ENCODE measurements around the gene SIMC1.
"Not testable (repeated sequence)": the region's sequence is repeated elsewhere in the genome, so short reads cannot be mapped to it uniquely, and the experiment has no call there.

Gene SIMC1

DNA sequence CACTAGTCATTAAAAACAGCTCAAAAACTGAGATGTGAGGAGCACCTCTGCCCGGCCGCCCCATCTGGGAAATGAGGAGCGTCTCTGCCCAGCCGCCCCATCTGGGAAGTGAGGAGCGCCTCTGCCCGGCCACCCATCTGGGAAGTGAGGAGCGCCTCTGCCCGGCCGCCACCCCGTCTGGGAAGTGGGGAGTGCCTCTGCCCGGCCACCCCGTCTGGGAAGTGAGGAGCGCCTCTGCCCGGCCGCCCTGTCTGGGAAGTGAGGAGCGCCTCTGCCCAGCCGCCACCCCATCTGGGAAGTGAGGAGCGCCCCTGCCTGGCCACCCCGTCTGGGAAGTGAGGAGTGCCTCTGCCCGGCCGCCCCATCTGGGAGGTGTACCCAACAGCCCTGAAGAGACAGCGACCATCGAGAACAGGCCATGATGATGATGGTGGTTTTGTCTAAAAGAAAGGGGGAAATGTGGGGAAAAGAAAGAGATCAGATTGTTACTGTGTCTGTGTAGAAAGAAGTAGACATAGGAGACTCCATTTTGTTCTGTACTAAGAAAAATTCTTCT is 23.7 kb upstream of the SIMC1 start:
- not testable (repeated sequence) for DNase-seq (ENCODE audit: extremely low read depth in 1 of 2, low read depth in 1 of 2)

DNA sequence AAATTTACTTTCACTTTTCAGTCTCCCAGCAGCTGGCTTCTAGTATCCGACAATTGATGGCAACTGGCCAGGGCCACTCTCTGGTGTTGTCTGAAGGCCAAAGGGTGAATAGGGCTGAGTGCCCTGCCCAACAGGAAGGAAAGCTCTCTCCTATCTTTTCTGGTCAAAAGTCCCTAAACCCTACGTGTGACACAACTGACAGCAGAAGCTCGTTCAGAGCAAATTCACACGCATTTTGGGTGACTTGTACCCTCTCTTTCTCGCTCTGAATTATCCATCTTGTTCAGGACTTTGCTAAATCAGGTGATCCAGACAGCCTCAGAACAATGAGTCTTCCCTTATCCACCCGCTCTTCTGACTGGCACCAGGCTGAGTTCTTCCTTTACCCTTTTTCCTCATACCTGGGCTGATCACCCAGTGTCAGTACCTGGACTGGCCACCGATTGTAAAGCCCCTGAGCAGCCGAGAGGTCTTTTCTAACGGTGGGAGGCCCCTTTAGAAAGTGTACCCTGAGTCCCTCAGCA is 21.8 kb upstream of the SIMC1 start:
- DNase-seq (ENCODE audit: extremely low read depth in 1 of 2, low read depth in 1 of 2), result not testable (repeated sequence)

DNA sequence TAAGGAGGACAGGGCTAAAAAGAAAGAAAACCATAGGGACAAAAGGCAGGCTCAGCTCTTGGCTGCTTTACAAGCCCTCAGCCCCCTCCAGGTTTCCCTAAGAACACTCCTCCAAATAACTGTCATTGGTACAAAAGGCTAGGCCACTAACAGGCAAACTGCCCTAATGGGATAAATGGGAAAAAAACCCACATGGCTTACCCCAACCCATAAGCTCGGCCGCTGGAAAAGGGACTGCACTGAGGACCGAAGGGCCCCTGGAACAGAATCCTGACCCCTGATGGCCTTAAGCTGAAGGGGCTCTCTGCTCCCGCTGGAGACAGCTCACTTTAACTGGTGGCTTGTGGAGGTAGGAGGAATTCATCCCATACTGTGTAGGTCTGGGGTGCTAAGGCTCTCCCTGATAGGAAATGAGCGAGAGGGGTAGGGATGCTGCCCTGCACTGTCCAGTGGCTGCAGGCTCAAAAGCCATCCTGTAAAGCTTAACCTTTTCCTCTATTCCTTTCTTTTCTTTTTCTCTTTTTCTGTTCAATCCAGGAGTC is 21.0 kb upstream of the SIMC1 start:
- not testable (repeated sequence) for DNase-seq (ENCODE audit: extremely low read depth in 1 of 2, low read depth in 1 of 2)

DNA sequence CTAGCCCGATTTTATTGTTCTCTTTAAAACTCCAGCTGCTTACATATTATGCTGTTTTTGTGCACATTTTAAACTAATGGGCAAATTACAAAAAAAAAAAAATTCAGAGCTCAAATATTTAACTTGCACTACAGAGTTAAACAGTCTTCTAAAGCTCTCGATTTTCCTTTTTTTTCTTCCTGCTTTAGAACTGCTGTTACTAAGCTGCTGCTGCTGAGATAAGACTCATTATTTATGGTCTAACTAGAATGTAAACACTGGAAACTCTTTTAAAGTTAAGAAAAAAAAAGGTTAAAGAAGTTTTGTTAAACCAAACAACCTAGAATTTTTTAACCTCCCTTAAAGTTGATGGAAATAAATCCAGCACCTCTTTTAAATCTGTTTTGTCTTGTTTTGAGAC is 20.5 kb upstream of the SIMC1 start:
- DNase-seq (ENCODE audit: extremely low read depth in 1 of 2, low read depth in 1 of 2), result not testable (repeated sequence)

DNA sequence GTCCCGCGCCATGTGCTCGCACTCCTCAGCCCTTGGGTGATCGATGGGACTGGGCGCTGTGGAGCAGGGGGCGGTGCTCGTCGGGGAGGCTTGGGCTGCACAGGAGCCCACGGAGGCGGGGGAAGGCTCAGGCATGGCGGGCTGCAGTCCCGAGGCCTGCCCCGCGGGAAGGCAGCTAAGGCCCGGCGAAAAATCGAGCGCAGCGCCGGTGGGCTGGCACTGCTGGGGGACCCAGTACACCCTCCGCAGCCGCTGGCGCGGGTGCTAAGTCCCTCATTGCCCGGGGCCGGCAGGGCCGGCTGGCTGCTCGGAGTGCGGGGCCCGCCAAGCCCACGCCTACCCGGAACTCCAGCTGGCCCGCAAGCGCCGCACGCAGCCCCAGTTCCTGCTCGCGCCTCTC is 16.2 kb upstream of the SIMC1 start:
- DNase-seq (ENCODE audit: extremely low read depth in 1 of 2, low read depth in 1 of 2), result not testable (repeated sequence)

DNA sequence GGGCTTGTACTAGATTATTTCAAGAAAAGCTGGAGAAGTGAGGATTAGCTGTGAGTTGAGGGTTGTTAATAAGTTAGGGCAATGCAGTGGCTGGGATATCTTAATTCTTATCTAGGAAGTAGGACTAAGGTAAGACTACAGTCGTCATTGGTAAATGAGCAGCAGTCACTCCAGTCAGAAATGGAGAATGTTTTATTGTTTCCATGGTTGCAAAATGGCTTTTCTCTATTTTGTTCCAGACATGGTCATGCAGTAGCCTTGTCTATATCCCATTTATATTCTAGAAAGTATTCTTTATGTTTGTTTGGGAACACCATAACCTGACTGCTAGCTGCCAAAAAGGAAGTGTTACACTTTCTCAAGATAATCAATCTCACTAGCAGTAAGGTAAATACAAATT is 9.9 kb upstream of the SIMC1 start:
- not testable (repeated sequence) for DNase-seq (ENCODE audit: extremely low read depth in 1 of 2, low read depth in 1 of 2)

DNA sequence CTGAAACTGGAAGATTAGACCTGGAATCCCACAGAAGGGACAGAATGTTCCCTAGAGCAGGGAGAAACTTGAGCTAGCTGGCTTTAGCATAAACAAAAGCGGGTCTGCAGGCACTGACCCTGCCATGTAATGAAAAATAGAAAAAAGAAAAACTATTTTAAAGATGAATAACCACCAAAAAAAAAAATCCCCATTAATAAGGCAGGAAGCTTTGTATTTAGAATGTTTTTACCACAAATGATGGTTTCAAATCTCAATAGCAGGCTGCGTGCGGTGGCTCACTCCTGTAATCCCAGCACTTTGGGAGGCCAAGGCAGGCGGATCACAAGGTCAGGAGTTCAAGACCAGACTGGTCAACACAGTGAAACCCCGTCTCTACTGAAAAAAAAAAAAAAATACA is 5.0 kb upstream of the SIMC1 start:
- DNase-seq (ENCODE audit: extremely low read depth in 1 of 2, low read depth in 1 of 2), result not testable (repeated sequence)

DNA sequence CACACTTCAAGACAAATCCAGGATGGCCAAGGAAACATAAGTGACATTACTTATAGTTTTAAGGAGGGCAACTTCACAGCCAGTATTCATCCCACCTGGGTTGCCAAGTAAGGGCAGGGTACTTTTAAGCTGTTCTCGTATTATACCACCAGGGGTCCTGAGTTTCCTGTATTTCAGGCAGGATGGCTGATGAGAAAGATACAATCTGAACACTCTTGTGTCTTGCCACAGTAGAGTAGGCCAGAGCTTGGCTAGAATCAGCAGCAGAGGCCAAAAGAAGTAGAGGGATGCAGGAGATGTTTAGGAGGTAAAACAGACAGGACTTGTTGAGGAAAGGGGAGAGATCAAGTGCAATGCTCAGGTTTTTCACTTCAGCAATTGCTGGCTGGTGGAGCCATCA is 3.1 kb upstream of the SIMC1 start:
- DNase-seq (ENCODE audit: extremely low read depth in 1 of 2, low read depth in 1 of 2), result not testable (repeated sequence)

DNA sequence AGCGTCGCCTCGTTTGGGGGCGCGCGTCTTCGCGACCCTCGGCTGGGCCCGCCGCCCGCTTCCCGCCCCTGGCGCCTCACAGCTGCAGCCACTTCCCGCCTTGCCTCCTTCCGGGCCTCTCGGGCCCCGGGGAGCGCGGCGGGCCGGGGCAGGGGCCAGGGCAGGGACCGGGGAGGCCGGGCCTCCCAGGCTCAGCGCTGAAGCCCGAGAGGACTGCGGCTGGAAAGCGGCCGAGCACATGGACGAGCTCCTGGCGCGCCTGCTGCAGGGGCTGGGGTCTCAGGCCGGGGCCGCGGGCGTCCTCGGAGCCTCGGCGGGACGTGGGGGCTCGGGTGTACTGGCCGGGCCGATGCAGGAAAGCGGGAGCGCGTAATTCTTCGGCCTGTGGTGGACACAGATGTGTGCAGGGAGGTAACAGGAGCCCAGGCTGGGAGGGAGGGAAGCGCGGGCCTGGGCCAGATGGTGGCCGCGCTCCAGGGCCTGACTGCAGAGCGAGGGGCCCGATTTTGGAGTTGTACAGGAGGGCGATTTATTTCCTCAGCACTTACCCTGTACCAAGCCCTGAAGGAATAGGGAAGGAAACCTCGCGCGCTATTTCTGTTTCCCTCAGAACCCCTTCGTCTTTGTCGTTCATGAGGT is 540 bp downstream of the SIMC1 start:
- DNase-seq (ENCODE audit: extremely low read depth in 1 of 2, low read depth in 1 of 2), result not testable (repeated sequence)

DNA sequence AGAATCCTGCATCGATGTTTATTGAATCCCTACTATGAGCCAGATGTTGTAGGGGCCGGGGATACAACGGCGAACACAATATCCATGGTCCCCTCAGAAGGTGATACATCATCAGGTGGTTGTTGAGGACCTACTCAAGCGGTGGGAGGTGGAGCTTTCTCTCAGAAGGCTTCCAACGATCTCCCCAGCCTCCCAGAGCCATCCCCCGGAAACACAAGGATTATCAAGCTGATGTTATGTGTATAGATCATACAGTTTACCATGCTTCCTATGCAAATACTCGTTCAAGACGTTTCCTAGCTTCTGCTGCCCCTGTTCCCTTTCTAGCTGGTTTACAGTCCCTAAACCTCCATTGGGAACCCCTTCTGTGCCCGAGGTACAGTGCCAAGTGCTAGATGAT is 1.1 kb downstream of the SIMC1 start:
- DNase-seq (ENCODE audit: extremely low read depth in 1 of 2, low read depth in 1 of 2), result not testable (repeated sequence)

DNA sequence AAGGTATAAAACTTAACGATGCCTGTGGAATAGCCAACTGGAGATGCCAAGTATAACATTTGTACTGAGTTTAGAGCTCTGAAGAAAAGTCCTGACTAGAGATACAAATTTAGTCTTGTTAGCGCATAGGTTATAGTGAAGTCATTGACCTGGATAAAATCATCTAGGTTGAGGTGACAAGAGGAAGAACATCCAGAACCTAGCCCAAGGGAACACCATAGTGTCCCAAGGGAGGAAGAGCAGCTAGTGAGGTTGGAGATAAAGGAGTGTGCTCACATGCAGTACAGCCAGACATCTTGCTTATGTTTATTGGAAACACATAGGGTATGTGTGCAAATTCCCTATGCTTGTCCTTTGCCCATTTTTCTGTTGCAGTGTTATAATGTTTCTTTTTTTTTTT is 6.1 kb downstream of the SIMC1 start:
- DNase-seq (ENCODE audit: extremely low read depth in 1 of 2, low read depth in 1 of 2), result not testable (repeated sequence)

DNA sequence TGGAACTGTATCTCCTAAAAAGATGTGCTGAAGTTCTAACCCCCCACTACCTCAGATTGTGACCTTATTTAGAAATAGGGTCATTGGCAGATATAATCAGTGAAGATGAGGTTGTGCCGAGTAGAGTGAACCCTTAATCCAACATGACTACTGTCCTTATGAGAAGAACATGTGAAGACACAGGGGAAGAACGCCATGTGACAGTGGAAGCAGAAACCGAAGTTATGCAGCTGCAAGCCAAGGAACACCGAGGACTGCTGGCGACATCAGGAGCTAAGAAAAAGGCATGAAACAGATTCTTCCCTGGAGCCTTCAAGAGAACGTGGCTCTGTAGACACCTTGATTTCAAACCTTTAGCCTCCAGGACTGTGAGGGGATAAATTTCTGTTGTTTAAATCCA is 6.8 kb downstream of the SIMC1 start:
- DNase-seq (ENCODE audit: extremely low read depth in 1 of 2, low read depth in 1 of 2), result not testable (repeated sequence)

DNA sequence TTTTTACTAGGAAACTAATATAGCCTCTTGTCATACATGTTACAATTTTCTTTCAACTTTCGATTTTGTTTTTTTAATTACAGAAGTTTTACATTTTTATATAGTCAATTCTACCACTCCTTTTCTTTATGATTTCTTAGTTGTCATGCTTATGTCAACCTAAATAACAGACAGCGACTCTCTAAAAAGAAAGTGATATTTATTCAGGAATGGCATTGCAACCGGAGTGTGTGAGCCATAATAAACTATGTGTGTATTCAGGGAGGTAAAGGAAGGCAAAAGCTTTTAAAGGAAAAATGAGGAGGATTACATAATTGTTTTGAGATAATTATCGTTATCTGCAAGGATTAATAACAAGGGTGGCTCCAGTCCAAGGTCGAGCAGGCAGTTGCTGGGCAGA is 7.3 kb downstream of the SIMC1 start:
- DNase-seq (ENCODE audit: extremely low read depth in 1 of 2, low read depth in 1 of 2), result not testable (repeated sequence)

DNA sequence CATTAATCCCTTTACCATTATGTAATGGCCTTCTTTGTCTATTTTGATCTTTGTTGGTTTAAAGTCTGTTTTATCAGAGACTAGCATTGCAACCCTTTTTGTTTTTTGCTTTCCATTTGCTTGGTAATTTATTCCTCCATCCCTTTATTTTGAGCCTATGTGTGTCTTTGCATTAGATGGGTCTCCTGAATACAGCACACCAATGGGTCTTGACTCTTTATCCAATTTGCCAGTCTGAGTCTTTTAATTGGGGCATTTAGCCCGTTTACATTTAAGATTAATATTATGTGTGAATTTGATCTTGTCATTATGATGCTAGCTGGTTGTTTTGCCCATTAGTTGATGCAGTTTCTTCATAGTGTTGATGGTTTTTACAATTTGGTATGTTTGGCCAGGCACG is 12.5 kb downstream of the SIMC1 start:
- DNase-seq (ENCODE audit: extremely low read depth in 1 of 2, low read depth in 1 of 2), result not testable (repeated sequence)

DNA sequence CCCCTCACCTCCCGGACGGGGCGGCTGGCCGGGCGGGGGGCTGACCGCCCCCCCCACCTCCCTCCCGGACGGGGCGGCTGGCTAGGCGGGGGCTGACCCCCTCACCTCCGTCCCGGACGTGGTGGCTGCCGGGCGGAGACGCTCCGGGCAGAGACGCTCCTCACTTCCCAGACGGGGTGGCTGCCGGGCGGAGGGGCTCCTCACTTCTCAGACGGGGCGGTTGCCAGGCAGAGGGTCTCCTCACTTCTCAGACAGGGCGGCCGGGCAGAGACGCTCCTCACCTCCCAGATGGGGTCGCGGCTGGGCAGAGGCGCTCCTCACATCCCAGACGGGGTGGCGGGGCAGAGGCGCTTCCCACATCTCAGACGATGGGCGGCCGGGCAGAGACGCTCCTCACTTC is 13.9 kb downstream of the SIMC1 start:
- not testable (repeated sequence) for DNase-seq (ENCODE audit: extremely low read depth in 1 of 2, low read depth in 1 of 2)

DNA sequence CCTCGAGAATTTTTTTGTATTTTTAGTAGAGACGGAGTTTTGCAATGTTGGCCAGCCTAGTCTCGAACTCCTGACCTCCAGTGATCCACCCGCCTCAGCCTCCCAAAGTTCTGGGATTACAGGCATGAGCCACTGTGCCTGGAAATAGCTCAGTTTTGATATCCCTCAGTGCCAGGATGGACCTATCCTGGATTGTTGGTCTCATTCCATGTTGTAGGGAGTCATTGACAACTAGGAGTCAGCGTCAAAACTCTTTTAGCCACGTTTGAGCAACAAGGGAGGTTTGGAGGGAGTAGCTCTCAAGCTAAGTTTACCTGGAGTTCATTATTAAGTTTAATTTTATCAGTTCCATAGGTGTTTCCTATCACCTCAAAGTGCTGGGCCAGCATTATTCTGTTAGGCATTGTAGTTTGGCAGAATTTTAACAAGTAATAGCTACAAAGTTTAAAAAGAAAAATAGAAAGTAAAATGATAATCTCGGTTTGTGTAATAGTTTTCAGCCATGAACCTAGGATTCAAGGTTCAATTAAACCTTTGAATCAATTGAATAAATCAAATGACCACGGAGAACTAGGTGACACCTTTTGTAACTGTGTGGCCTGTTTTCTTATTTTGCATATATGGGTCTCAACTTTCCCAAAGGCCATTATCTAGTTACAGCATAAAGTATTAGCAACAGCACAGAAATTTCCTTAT is 15.3 kb downstream of the SIMC1 start:
- not testable (repeated sequence) for DNase-seq (ENCODE audit: extremely low read depth in 1 of 2, low read depth in 1 of 2)

DNA sequence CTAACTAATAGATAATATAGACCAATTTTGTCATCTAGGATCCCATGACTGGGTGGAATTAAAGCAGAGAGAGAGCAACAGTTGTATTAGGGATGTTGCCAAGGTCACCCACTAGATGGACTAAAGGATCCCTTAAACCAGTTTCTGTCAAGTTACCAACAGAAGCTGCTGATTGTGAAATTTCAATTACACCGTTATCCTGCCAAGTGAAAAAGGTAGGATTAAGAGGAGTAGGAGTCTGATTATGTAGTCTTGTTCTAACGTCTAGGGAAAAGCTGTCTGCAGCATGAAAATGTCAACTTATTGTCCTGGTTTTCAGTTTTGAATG is 15.8 kb downstream of the SIMC1 start:
- DNase-seq (ENCODE audit: extremely low read depth in 1 of 2, low read depth in 1 of 2), result not testable (repeated sequence)

DNA sequence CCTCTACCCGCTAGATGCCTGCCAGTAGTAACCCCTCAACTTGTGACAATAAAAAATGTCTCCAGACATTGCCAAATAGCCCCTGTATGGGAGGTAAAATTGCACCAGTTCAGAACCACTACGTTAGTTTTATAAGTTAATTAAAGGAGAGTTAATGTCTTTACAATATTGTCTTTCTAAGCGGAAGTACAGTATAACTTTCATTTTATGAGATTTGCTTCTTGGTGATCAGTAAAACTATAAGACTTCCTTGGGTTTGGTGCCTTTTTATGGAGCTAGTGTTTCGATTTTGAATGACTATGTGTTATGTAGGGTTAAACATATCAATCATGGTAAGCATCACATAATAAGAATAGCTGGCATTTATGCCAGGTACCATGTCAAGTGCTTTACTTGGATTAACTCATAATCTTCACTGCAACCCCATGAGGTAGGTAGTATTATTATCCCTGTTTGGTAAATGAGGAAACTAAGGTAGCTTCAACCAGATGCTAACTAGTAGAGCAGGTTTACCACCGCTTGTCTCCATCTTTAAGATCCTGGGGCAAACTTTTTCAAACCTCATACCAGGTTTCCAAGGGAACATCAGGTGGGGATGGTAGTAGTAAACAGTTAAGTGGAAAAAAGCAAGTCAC is 19.8 kb downstream of the SIMC1 start:
- not testable (repeated sequence) for DNase-seq (ENCODE audit: extremely low read depth in 1 of 2, low read depth in 1 of 2)

DNA sequence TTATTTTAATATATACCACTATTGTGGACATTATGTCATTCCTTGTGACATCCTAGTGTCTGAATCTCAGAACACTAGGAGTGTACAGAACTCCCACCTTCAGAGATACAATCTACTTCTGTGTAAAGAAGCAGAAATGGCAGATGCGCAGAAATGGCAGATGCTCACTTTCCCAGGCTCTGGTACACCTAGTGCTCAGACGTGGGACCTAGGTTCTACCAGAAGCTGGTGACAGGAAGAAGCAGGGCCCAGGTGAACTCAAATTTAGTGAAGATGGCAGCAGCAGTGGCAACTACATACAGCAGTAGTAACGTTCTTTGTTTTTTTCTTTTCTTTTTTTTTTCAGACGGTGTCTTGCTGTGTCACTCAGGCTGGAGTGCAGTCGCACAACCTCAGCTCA is 22.5 kb downstream of the SIMC1 start:
- DNase-seq (ENCODE audit: extremely low read depth in 1 of 2, low read depth in 1 of 2), result not testable (repeated sequence)

DNA sequence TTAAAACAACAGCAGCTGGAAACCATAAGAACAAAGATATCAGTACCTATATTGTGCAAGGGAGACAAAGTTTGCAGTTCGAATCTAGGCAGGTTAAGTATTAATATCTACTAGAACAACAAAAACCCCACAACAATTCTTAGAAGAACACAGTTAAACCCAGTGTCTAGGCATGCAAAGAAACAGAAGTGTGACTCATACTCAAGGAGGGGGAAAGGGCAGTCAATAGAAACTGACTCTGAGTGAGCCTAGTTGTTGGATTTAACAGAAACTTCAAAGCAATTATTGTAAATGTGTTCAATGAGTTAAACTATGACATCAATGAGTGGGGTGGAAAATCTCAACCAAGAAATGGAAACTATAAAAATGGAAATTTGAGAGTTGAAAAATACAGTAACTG is 28.2 kb downstream of the SIMC1 start:
- not testable (repeated sequence) for DNase-seq (ENCODE audit: extremely low read depth in 1 of 2, low read depth in 1 of 2)

DNA sequence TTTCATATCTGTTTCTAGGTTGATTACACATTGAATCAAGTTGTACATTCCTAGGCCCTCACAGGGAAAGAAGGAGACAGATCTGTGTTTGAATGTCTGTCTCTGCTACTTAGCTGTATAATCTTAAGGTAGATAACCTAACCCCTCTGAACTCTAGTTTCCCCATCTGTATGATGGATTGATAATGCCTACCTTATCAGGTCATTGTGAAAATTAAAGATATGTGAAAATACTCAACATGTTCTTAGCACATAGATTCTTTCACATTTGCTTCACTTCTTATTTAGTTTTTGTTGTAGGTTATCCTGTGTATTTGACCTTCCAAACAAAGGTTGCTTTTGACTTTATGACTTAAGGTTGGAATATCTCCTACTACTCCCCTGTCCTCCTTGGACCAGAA is 50.8 kb downstream of the SIMC1 start:
- DNase-seq (ENCODE audit: extremely low read depth in 1 of 2, low read depth in 1 of 2), result not testable (repeated sequence)

Data from stimulated activated CD8-positive, alpha-beta memory T cell treated with anti-CD3 and anti-CD28 coated beads, Interleukin-7, amount 100 ng/mL, for 48 hours (primary cell).